Epithelial cell of alveolus of lung (primary cell): ENCODE measurements around the gene NOP53. TPM values are rescaled to one million over a fixed set of nuclear protein-coding genes. Genes with fewer than 3 reads are reported as not detected.

Source experiments
- total RNA-seq: library from RNA; depleted of rRNA; stranded (reverse); fragments of >200 nt; gene quantifications from 2 replicates; pipeline ENCODE4 v1.2.1, GENCODE V29; 2015

The NOP53 gene
- total RNA-seq: 208 and 584 TPM in 2 replicates

DNA sequence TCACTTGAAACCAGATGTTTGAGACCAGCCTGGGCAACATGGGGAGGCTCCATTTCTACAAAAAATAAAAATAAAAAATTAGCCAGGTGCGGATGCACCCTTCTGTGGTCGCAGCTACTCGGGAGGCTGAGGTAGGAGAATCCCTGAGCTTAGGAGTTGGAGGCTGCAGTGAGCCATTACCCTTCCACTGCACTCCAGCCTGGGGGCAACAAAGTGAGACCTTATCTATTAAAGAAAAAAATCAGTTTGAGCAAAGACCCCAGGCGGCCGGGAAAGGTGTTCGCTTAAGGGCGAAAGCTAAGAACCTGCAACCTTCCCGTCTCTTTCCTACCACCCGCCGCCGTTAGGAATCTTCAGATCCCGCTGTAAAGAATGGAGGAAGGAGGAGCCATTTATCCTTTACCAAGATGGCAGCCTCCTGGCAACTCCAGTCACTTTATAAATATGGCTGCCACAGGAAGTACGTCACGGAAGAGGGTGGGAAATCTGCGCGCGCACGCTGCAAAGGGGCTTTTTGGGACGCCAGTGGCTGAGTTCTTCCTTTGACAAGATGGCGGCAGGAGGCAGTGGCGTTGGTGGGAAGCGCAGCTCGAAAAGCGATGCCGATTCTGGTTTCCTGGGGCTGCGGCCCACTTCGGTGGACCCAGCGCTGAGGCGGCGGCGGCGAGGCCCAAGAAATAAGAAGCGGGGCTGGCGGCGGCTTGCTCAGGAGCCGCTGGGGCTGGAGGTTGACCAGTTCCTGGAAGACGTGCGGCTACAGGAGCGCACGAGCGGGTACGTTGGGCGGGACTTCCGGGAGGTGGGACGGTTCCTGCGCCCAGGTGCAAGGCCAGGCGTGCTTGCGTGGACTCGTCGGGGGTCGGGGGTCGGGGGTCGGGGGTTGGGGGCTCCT lies at the start of gene NOP53:
Gene NOP53 (plus strand): TSS at position 537 of the 892 bp plus-strand sequence. CDS start 14 bp downstream, at position 551.

DNA sequence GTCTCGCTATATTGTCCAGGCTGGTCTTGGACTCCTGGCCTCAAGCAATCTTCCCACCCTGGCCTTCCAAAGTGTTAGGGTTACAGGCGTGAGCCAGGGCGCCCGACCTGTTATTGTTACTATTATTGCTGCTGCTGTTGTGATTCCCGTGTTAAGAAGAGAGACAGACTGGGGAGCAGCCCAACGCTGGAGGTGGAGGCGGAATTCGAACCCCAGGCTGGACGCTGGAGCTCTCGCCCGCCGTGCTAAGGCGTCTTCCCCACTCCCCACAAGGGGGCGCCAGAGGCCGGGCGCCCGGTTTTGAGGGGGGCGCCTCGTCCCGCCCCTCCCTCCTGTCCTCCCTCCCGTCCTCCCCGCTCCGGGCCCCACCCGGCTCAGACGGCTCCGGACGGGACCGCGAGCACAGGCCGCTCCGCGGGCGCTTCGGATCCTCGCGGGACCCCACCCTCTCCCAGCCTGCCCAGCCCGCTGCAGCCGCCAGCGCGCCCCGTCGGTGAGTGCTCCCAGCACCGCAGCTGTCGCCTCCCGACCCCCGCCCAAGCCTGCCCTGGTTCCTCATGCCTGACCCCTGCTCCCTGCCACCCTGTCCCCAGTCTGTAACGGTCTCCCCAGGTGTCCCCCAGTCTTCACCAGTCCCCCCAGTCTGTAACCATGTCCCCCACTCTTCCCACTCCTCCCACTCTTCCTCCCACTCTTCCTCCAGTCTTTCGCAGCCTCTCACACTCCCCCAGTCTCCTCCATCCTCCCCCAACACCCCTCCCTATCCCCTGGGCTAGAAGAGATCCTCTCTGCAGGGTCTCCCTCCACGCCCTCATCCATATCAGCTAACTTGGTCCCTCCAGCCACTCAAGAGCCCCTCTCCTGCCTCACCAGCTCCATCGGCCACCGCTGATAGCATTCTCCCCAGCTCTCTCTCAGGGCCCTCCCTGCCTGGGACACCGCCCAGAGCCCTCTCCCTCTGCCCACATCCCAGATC lies 32.0 kb upstream of the NOP53 start, which contains the start of gene EHD2:
Gene EHD2 (plus strand): TSS at position 377 of the 976 bp plus-strand sequence. CDS start 3,191 bp downstream, outside the sequence.

DNA sequence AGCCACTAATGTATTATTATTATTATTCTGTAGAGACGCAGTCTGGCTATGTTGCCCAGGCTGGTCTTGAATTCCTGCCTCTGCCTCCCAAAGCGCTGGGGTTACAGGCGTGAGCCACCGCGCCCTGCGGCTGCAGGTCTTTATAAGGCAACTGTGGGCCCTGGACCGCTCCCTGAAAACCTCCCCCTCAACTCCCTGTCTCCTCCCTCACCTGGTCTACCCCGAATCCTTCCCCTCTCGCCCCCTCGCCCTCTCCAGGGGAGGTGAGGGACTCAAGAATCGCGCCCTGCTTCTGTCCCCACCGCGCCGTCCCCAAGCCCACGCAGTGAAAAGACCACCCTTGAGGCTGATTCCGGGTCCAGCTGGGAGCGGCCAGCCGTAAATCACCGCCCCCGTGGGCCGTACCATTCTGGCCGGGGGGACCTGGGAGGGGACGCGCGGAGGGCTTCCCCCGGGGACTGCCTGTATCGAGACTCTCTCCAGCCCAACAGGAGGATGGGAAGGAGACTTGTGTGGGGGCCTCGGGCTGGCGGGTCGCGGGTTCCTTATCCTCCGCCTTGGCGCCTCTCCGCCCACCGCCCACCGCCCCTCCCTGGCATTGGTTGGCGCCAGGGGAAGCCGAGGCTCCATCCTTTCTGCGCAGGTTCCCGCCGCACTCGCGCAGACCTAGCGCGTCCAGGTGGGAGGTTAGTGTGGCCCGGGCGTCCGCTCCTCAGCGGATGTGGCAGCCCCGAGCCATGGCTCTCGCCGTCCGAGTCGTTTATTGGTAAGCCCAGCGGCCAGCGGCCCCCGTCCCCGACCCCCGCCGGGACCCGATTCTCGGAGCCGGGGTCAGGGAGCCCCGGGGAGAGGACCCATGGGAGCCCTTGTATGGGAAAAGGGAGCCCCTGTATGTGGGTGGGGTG lies 33.0 kb downstream of the NOP53 start, which contains the start of gene SELENOW:
Gene SELENOW (plus strand): TSS at position 655 of the 905 bp plus-strand sequence. CDS start 83 bp downstream, at position 738.

DNA sequence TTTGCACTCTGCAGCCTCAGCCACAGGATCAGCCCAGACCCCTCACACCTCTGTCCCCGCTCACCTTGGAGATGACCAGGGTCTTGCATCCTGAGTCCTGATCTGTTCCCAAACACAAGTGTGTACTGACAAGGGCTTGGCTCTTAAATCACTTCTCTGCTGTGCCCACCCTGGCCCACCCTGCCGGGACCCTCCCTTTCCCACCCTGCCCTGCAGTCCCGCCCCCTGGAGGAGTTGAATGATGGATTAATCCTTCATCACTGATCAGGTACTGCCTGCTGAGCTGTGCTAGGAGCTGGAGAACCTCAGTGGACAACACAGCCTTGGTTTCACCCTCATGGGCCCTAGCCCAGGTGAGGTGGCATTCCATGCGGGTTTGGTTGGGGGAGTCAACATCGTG lies 59.1 kb downstream of the NOP53 start, which contains the start of gene TPRX1:
Gene TPRX1 (minus strand): TSS at position 101 of the 400 bp plus-strand sequence. CDS start 12 bp downstream, at position 89.

Other genes with a start within 250 kb of the NOP53 start
- gene NAPA, start 230.5 kb upstream of the NOP53 start, total RNA-seq: 93.5 and 104 TPM in 2 replicates
- gene ZNF541, start 172.4 kb upstream of the NOP53 start, total RNA-seq: under 0.01 TPM in 1 of 2 replicates, not detected in the other
- gene BICRA, start 136.4 kb upstream of the NOP53 start, total RNA-seq: 3.4 and 10.7 TPM in 2 replicates
- 149 and 307 TPM in 2 replicates for gene EHD2, start 32.1 kb upstream of the NOP53 start, total RNA-seq
- 404 and 583 TPM in 2 replicates for gene SELENOW, start 33.2 kb downstream of the NOP53 start, total RNA-seq
- not detected in 2 replicates for gene TPRX1, start 59.0 kb downstream of the NOP53 start, total RNA-seq
- gene CRX, start 76.4 kb downstream of the NOP53 start, total RNA-seq: not detected in 2 replicates
- gene TPRX2, start 113.7 kb downstream of the NOP53 start, total RNA-seq: not detected in 2 replicates
- not detected in 2 replicates for gene SULT2A1, start 140.8 kb downstream of the NOP53 start, total RNA-seq
- not detected in 2 replicates for gene BSPH1, start 246.6 kb downstream of the NOP53 start, total RNA-seq
- not detected in 2 replicates for gene ELSPBP1, start 249.1 kb downstream of the NOP53 start, total RNA-seq